Cardiac fibroblast (primary cell): ENCODE data around the gene ESPNL.

Source experiments
- DNase-seq, 2 donors: peaks; one replicate each; pipeline versions ENCODE4 v3.0.0 to v3.0.0-alpha.2; 2010; ENCODE audit warnings: low read depth in 2 of 2
- H3K4me3 ChIP-seq, 2 donors: replicated peaks in 1 of 2; 1 replicate in 1 of 2; 2 replicates in 1 of 2; pipeline ENCODE4 v1.5.1; 2011; ENCODE audit warnings: low read depth in 2 of 2, low read length in 2 of 2, mild to moderate bottlenecking in 2 of 2, moderate library complexity in 1 of 2
- TF ChIP-seq, protein P1 (sequence below): IDR thresholded peaks from one replicate; pipeline ENCODE4 v1.5.1; 2011; ENCODE audit warnings: low read depth, mild to moderate bottlenecking, low read length, inconsistent platforms

ESPNL gene

DNA sequence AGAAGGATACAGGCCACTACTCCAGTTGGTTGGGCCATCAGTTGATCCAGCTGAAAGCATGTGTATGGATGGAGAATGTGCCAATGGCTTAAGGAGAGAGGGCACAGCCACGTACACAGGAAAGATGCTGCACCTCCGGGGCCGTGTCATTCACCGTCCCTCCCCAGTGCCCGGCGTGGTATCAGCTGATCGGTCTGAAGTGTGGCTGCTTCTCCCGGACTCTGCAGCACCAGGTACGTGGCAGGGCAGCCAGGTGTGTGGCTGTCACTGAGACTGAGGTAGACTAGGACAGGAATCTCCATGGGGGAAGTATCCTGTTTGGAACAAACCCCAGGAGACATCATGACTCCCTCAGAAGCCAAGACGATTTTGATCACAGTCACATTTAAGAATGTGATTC is 54.4 kb downstream of the ESPNL start:
- TF ChIP-seq, protein P1, sequence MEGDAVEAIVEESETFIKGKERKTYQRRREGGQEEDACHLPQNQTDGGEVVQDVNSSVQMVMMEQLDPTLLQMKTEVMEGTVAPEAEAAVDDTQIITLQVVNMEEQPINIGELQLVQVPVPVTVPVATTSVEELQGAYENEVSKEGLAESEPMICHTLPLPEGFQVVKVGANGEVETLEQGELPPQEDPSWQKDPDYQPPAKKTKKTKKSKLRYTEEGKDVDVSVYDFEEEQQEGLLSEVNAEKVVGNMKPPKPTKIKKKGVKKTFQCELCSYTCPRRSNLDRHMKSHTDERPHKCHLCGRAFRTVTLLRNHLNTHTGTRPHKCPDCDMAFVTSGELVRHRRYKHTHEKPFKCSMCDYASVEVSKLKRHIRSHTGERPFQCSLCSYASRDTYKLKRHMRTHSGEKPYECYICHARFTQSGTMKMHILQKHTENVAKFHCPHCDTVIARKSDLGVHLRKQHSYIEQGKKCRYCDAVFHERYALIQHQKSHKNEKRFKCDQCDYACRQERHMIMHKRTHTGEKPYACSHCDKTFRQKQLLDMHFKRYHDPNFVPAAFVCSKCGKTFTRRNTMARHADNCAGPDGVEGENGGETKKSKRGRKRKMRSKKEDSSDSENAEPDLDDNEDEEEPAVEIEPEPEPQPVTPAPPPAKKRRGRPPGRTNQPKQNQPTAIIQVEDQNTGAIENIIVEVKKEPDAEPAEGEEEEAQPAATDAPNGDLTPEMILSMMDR = no peak
- no peak overlapping the region for H3K4me3 ChIP-seq
- DNase-seq = no peak

GRCh38 chr2:238155051-238155760 is 55.1 kb downstream of the ESPNL start:
- H3K4me3 ChIP-seq = no peak overlapping the region
- TF ChIP-seq, protein P1 = no peak
- DNase-seq = peak; percentile 78 to 85

- TF ChIP-seq, protein P1 = no peak
- DNase-seq = peak; percentile 43 to 45
- no peak overlapping the region for H3K4me3 ChIP-seq
Observed at GRCh38 chr2:238155761-238156694, 55.9 kb downstream of the ESPNL start.

DNA sequence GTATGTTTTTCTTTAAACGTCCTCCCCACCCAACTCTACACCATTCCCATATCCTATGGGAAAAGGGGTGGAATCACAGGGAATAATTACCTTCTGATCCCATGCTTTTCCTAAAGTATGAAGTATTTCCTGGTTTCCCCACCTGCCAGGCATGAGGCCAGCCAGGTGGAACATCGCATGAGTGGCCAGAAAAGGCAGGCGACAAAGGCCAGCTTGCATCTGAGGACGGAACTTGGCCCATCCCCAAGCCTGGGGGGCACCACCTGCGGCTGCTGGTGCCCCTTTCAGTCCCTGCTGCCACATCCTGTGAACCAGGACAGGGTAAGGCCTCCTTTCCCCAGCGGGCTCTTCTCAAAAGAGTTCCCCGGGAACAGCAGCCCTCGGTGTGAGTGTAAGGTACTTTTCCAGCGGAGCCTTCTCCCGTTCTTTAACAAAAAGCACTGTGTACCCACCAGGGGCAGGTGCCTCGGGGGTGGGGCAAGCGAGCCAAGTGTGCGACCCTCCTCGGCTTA is 57.4 kb downstream of the ESPNL start:
- H3K4me3 ChIP-seq = no peak overlapping the region
- DNase-seq = no peak
- TF ChIP-seq, protein P1 = no peak

DNA sequence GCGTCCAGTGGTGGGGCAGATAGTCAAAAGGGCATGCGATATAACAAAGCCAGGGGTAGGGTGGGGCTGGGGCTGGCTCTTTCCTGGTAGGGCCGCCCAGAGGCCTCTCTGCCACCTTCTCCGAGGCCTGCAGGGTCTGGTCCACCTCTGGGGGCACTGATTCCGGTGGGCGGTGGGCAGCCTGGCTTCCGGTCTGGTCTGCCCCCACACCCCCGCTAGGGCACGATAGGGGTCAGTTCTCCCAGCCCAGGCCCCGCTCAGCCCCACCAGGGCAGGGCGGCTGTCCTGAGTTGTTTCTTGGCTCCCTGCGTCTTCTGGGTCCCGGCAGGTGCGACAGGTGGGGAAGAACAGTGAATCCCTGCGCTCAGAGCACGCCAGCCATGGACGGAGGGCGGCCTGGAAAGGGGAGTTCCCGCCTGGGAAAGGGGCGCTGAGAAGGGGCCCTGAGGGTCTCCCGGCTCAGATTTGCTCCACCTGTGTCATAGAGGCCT is 57.9 kb downstream of the ESPNL start:
- DNase-seq = no peak
- TF ChIP-seq, protein P1 = no peak
- H3K4me3 ChIP-seq = no peak overlapping the region

DNA sequence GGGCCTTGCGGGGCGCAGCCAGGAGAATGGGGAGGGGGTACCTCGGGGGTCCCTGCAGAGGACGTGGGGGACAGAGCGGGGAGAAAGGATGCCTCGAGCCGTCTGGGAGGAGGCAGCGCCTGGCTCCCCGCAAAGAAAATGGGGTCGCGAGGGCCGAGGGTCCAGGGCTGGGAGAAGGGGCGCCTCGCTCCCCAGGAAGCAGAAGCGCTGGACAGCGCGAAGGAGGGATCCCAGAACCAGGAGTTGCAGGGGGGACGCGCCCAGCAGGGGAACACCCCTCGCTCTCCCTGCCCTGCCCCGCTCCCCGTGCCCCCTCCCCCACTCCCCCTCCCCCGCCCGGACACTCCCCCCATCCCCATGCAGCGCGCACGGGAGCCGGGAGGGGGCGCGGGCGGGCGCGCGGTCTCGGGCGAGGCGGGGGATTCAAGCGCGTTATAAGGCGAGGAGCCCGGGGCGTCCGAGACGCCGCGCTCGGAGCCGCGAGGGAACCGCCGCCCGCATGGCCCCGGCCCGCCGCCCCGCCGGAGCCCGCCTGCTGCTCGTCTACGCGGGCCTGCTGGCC is 58.5 kb downstream of the ESPNL start, which contains the start of gene ERFE:
Gene ERFE, plus strand, starts transcription at position 462 of the 562 bp plus-strand sequence. Its CDS starts 38 bp downstream, at position 500.
- peak within 1 kb of the TSS; percentile 15 to 48 for H3K4me3 ChIP-seq
- TF ChIP-seq, protein P1 = peak; percentile 18
- DNase-seq = peak; percentile 46 to 54
